IPS-NIHi7 (cell line): ENCODE data around the gene SMOC2.

Source experiments
- DNase-seq: peaks from one replicate; pipeline ENCODE4 v3.0.0; 2012; ENCODE audit warnings: mixed read lengths; ENCODE audit errors: extremely low spot score

The SMOC2 gene

GRCh38 chr6:168480481-168480880, 39.5 kb downstream of the SMOC2 start:
- no peak for DNase-seq

- no peak for DNase-seq
Measured at GRCh38 chr6:168485818-168486217, 44.8 kb downstream of the SMOC2 start.

GRCh38 chr6:168490757-168491156, 49.8 kb downstream of the SMOC2 start:
- no peak for DNase-seq

- no peak for DNase-seq
Measured at GRCh38 chr6:168493976-168494375, 53.0 kb downstream of the SMOC2 start.

GRCh38 chr6:168494726-168495125, 53.7 kb downstream of the SMOC2 start:
- no peak for DNase-seq

GRCh38 chr6:168495133-168495532, 54.1 kb downstream of the SMOC2 start:
- no peak for DNase-seq

- no peak for DNase-seq
Measured at GRCh38 chr6:168495636-168496035, 54.7 kb downstream of the SMOC2 start.

- no peak for DNase-seq
Measured at GRCh38 chr6:168496139-168496996, 55.4 kb downstream of the SMOC2 start.

- peak; percentile 37 for DNase-seq
Measured at GRCh38 chr6:168496997-168497331, 56.0 kb downstream of the SMOC2 start.

- no peak for DNase-seq
Measured at GRCh38 chr6:168497381-168497780, 56.4 kb downstream of the SMOC2 start.

GRCh38 chr6:168498161-168498843, 57.3 kb downstream of the SMOC2 start:
- no peak for DNase-seq

GRCh38 chr6:168499045-168499650, 58.2 kb downstream of the SMOC2 start:
- DNase-seq, result no peak

- DNase-seq, result no peak
Measured at GRCh38 chr6:168500519-168500918, 59.5 kb downstream of the SMOC2 start.

- no peak for DNase-seq
Measured at GRCh38 chr6:168501561-168501960, 60.6 kb downstream of the SMOC2 start.

GRCh38 chr6:168504366-168504765, 63.4 kb downstream of the SMOC2 start:
- DNase-seq, result no peak

- no peak for DNase-seq
Measured at GRCh38 chr6:168506460-168506859, 65.5 kb downstream of the SMOC2 start.

- DNase-seq, result no peak
Measured at GRCh38 chr6:168507297-168507696, 66.3 kb downstream of the SMOC2 start.

- DNase-seq, result no peak
Measured at GRCh38 chr6:168507730-168508129, 66.7 kb downstream of the SMOC2 start.

- DNase-seq, result no peak
Measured at GRCh38 chr6:168508903-168509302, 67.9 kb downstream of the SMOC2 start.

GRCh38 chr6:168513766-168514165, 72.8 kb downstream of the SMOC2 start:
- DNase-seq, result no peak

- DNase-seq, result no peak
Measured at GRCh38 chr6:168514216-168514615, 73.2 kb downstream of the SMOC2 start.

- peak; percentile 55 for DNase-seq
Measured at GRCh38 chr6:168515376-168515775, 74.4 kb downstream of the SMOC2 start.
